ENCODE measurements around the gene CDH4. TPM values are rescaled to one million over a fixed set of nuclear protein-coding genes. Genes with fewer than 3 reads are reported as not detected.

The CDH4 gene
- total RNA-seq, 2 experiments from 2014 or later = 0.11 to 0.18 TPM

DNA sequence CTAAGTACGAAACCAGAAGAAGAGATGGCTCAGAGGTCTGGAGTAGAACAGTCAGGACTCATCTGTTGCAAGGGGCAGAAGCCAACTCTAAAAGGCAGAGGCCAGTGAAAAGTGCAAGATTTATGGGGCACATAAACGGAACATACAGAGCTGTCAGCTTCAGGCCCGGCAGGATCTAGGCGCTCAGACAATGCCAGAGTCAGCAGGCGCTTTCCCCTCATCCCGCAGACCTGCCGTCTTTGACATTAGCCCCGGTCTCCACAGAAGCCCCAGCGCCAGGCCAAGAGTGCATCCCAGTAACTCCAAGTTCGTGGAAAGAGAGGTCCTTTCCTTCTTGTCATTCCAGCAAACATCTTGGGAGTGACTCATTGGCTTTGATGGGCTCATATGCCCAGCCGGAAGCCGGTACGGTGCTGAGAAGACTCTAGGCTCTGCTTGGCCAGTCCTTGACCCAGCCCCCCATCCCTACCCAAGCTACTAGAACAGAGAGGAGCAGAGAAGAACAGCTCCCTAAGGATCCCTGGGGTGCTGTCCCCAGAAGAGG lies 552.8 kb downstream of the CDH4 start:
- POLR2A ChIA-PET = no interaction called here
- CTCF ChIA-PET = no interaction called here
- peaks cover 5% of the 10 kb centered on the region for H3K4me1 Mint-ChIP-seq (ENCODE audit: low read depth)
- H3K4me3 Mint-ChIP-seq = no peak overlapping the region
- ATAC-seq = no peak
- peaks cover 7% of the 10 kb centered on the region for H3K27me3 Mint-ChIP-seq
- H3K36me3 Mint-ChIP-seq (ENCODE audit: low read depth) = no peaks in the 10 kb centered on the region
- no peaks in the 10 kb centered on the region for H3K9me3 Mint-ChIP-seq
- TF ChIP-seq, protein P1, sequence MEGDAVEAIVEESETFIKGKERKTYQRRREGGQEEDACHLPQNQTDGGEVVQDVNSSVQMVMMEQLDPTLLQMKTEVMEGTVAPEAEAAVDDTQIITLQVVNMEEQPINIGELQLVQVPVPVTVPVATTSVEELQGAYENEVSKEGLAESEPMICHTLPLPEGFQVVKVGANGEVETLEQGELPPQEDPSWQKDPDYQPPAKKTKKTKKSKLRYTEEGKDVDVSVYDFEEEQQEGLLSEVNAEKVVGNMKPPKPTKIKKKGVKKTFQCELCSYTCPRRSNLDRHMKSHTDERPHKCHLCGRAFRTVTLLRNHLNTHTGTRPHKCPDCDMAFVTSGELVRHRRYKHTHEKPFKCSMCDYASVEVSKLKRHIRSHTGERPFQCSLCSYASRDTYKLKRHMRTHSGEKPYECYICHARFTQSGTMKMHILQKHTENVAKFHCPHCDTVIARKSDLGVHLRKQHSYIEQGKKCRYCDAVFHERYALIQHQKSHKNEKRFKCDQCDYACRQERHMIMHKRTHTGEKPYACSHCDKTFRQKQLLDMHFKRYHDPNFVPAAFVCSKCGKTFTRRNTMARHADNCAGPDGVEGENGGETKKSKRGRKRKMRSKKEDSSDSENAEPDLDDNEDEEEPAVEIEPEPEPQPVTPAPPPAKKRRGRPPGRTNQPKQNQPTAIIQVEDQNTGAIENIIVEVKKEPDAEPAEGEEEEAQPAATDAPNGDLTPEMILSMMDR (IDR thresholded peaks at IDR 0.05) = no peak
- intact Hi-C loops (cut with micrococcal nuclease) = no loop called here
- DNase-seq = no peak
- no peak overlapping the region for H3K27ac Mint-ChIP-seq

DNA sequence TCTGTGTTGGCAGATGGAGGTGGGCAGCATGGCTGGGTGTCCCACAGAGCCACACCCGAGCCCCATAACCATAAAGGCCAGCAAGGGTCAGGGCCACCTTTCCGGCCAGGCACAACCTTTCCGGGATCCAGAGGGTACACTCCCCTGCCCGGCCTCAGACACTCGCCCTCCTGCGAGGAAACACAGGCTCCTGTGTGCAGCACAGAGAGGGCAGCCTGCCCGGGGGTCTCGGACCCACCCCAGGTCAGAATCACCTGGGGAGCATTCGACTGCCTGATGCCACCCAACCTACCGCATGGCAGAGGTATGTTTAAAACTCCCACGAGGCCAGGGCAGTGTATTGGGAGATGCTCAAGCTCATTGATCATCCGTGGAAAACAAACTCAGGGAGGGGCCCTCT lies 553.3 kb downstream of the CDH4 start:
- Mint-ChIP-seq H3K36me3 (ENCODE audit: low read depth) (no peaks in the 10 kb centered on the region), H3K4me1 (ENCODE audit: low read depth) (peaks cover 5% of the 10 kb centered on the region), H3K27ac (no peak overlapping the region), H3K27me3 (peaks cover 7% of the 10 kb centered on the region), H3K9me3 (no peaks in the 10 kb centered on the region), H3K4me3 (no peak overlapping the region)
- intact Hi-C loops (cut with micrococcal nuclease) = no loop called here
- ChIA-PET POLR2A (no interaction called here), CTCF (no interaction called here)
- no peak for DNase-seq
- TF ChIP-seq, protein P1 (IDR thresholded peaks at IDR 0.05) = no peak
- no peak for ATAC-seq

GRCh38 chr20:61805781-61806180 lies 553.7 kb downstream of the CDH4 start:
- peaks cover 7% of the 10 kb centered on the region for H3K27me3 Mint-ChIP-seq
- POLR2A ChIA-PET = no interaction called here
- H3K9me3 Mint-ChIP-seq = no peaks in the 10 kb centered on the region
- no peak for DNase-seq
- no peak overlapping the region for H3K27ac Mint-ChIP-seq
- intact Hi-C loops (cut with micrococcal nuclease) = no loop called here
- TF ChIP-seq, protein P1 (IDR thresholded peaks at IDR 0.05) = no peak
- no peaks in the 10 kb centered on the region for H3K36me3 Mint-ChIP-seq (ENCODE audit: low read depth)
- CTCF ChIA-PET = no interaction called here
- peaks cover 5% of the 10 kb centered on the region for H3K4me1 Mint-ChIP-seq (ENCODE audit: low read depth)
- no peak for ATAC-seq
- H3K4me3 Mint-ChIP-seq = no peak overlapping the region

GRCh38 chr20:61806314-61806713 lies 554.3 kb downstream of the CDH4 start:
- Mint-ChIP-seq H3K36me3 (ENCODE audit: low read depth) (no peaks in the 10 kb centered on the region), H3K4me3 (no peak overlapping the region), H3K4me1 (ENCODE audit: low read depth) (peaks cover 5% of the 10 kb centered on the region), H3K9me3 (no peaks in the 10 kb centered on the region), H3K27me3 (peaks cover 7% of the 10 kb centered on the region), H3K27ac (no peak overlapping the region)
- ChIA-PET CTCF (no interaction called here), POLR2A (no interaction called here)
- TF ChIP-seq, protein P1 (IDR thresholded peaks at IDR 0.05) = no peak
- intact Hi-C loops (cut with micrococcal nuclease) = no loop called here
- ATAC-seq (no peak), DNase-seq (no peak)

DNA sequence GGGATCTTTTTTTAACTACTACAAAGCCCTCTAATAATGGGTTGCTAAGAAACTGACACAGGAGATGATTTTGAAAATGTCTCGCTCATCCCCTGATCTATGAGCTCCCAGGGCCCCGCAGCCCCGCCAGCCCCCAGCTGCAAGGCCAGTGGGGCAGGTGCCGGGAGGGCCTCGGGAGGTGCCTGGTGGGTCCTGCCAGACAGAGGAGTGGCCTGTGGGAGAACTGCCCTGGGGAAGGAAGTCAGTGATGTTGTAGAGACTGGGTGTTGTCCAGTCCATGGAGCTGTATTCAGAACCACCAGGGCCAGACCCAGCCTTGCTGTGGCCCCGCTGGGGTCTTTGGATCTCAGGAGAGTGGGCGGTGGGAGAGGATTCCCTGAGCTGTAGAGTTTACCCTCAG lies 554.9 kb downstream of the CDH4 start:
- ChIA-PET POLR2A (no interaction called here), CTCF (no interaction called here)
- no peaks in the 10 kb centered on the region for H3K9me3 Mint-ChIP-seq
- intact Hi-C loops (cut with micrococcal nuclease) = no loop called here
- TF ChIP-seq, protein P1 (IDR thresholded peaks at IDR 0.05) = no peak
- no peaks in the 10 kb centered on the region for H3K36me3 Mint-ChIP-seq (ENCODE audit: low read depth)
- peaks cover 5% of the 10 kb centered on the region for H3K4me1 Mint-ChIP-seq (ENCODE audit: low read depth)
- DNase-seq = no peak
- no peak overlapping the region for H3K27ac Mint-ChIP-seq
- H3K4me3 Mint-ChIP-seq = no peak overlapping the region
- H3K27me3 Mint-ChIP-seq = peaks cover 7% of the 10 kb centered on the region
- ATAC-seq = no peak
